Neural progenitor cell (in vitro differentiated cells): ENCODE results near the gene TNNT3.

Experiments used
- CTCF ChIP-seq: fragments of 200-600 bp; sonication (generic); IDR thresholded peaks from 2 replicates; pipeline ENCODE4 v1.5.1; 2017; ENCODE audit warnings: antibody characterized with exemption, mild to moderate bottlenecking
- EZH2phosphoT487 ChIP-seq: fragments of 200-600 bp; sonication (generic); IDR thresholded peaks from 2 replicates; pipeline ENCODE4 v1.6.1; 2017; ENCODE audit warnings: antibody characterized with exemption

GRCh38 chr11:1978720-1979473 is 59.4 kb downstream of the TNNT3 start:
- TF ChIP-seq CTCF, result no peak
- TF ChIP-seq EZH2phosphoT487, result no peak
